IPS-18a (cell line): ENCODE results near the gene RBMXL3.
"Not testable (repeated sequence)": the region's sequence is repeated elsewhere in the genome, so short reads cannot be mapped to it uniquely, and the experiment has no call there.

Source experiments
- H3K27ac ChIP-seq: one replicate; pipeline ENCODE4 v1.5.1; 2013; ENCODE audit warnings: low read length
- H3K27me3 ChIP-seq: one replicate; pipeline ENCODE4 v1.6.1; 2013; ENCODE audit warnings: mild to moderate bottlenecking, low read length; ENCODE audit not compliant: control insufficient read depth, insufficient read depth
- H3K36me3 ChIP-seq: one replicate; pipeline ENCODE4 v1.6.1; 2013; ENCODE audit warnings: low read depth, low read length; ENCODE audit not compliant: control insufficient read depth
- H3K4me1 ChIP-seq: one replicate; pipeline ENCODE4 v1.6.1; 2013; ENCODE audit warnings: low read depth, low read length; ENCODE audit not compliant: control insufficient read depth
- H3K4me3 ChIP-seq: one replicate; pipeline ENCODE4 v1.5.1; 2013; ENCODE audit warnings: low read length
- H3K9ac ChIP-seq: one replicate; pipeline ENCODE4 v1.6.1; 2013; ENCODE audit warnings: mild to moderate bottlenecking, low read length, moderate library complexity
- H3K9me3 ChIP-seq: one replicate; pipeline ENCODE4 v1.6.1; 2013; ENCODE audit warnings: low read depth, low read length; ENCODE audit not compliant: control insufficient read depth

Gene RBMXL3

DNA sequence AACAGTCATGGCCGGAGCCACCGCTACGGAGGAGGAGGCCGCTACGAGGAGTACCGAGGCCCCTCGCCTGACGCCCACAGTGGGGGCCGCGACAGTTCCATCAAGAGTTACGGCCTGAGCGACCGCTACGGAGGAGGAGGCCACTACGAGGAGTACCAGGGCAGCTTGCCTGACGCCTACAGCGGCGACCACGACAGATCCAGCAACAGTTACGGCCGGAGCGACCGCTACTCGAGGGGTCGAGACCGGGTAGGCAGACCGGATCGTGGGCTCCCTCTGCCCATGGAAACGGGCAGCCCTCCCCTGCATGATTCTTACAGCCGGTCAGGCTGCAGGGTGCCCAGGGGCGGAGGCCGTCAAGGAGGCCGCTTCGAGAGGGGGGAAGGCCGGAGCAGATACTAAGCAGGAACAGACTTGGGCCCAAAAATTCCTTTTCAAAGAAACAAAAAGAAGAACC lies 3.1 kb downstream of the RBMXL3 start:
- H3K9me3 ChIP-seq, result no peaks in the 10 kb centered on the region
- no peaks in the 10 kb centered on the region for H3K4me1 ChIP-seq
- H3K27me3 ChIP-seq, result no peaks in the 10 kb centered on the region
- no peak overlapping the region for H3K27ac ChIP-seq
- no peaks in the 10 kb centered on the region for H3K36me3 ChIP-seq
- no peak overlapping the region for H3K4me3 ChIP-seq
- no peak overlapping the region for H3K9ac ChIP-seq

DNA sequence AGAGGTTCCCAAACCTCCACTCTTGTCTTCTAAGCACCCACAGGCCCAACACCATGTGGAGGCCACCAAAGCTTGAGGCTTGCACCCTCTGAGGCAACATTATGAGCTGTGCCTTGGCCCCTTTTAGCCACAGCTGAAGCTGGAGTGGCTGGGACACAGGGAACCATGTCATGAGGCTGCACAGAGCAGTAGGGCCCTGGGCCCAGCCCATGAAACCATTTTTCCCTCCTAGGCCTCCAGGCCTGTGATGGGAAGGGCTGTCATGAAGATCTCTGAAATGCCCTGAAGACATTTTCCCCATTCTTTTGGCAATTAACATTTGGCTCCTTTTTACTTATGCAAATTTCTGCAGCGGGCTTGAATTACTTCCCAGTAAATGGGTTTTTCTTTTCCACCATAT lies 14.8 kb downstream of the RBMXL3 start:
- Histone ChIP-seq H3K36me3 (no peaks in the 10 kb centered on the region), H3K27me3 (no peaks in the 10 kb centered on the region), H3K9ac (no peak overlapping the region), H3K4me1 (no peaks in the 10 kb centered on the region), H3K27ac (no peak overlapping the region), H3K4me3 (no peak overlapping the region), H3K9me3 (peaks cover 20% of the 10 kb centered on the region)

DNA sequence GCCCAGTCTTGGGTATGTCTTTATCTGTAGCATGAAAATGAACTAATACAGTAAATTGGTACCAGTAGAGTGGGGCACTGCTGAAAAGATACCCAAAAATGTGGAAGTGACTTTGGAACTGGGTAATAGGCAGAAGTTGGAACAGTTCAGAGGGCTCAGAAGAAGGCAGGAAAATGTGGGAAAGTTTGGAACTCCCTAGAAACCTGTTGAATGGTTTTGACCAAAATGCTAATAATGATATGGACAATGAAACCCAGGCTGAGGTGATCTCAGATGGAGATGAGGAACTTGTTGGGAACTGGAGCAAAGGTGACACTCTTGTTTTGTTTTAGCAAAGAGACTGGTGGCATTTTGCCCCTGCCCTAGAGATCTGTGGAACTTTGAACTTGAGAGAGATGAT lies 20.3 kb downstream of the RBMXL3 start:
- not testable (repeated sequence) for H3K27me3 ChIP-seq, H3K4me3 ChIP-seq, H3K9me3 ChIP-seq, H3K36me3 ChIP-seq, H3K4me1 ChIP-seq, H3K9ac ChIP-seq, H3K27ac ChIP-seq

DNA sequence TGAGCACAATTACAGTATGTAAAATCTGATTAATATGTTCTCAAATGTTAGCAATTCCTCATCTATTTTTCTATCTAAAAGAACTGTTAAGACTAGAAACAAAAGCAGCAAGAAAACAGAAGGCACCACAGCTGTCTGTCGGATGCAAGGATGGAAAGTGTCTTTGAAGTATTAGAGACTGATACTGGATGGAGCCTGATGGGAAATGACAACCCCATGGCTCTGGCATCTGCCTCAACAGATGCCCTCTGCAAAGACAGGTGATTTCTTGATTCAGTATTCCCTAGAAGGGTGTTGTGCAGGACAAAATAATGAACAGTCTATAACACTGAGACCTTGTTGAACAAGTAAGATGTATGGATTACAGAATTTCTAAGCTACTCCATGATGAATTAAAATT lies 24.9 kb downstream of the RBMXL3 start:
- Histone ChIP-seq H3K4me3 (no peak overlapping the region), H3K27ac (no peak overlapping the region)

DNA sequence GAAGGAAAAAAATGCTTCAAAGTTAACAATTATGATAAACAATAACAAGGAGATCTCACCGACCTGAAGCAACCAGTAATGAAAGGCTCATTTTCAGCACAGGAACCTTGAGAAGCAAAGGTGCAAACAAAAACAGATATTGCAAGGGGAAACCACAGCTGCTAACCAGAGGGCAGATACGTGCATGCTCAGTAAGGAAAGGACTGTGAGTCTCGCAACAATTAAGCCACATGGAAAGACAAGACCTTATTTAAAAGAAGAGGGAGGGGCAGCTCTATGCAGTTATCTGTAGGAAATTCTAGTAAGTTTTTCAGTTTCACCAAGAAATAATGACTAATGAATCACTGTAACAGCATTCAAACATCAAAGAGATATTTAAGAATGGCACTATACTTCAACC lies 25.4 kb downstream of the RBMXL3 start:
- Histone ChIP-seq H3K9me3 (no peaks in the 10 kb centered on the region), H3K27ac (no peak overlapping the region), H3K4me1 (no peaks in the 10 kb centered on the region), H3K27me3 (no peaks in the 10 kb centered on the region), H3K4me3 (no peak overlapping the region), H3K36me3 (no peaks in the 10 kb centered on the region), H3K9ac (no peak overlapping the region)

More for the DNA sequence above, 24.9 kb downstream of the RBMXL3 start:
- Histone ChIP-seq H3K9me3 (no peaks in the 10 kb centered on the region), H3K9ac (no peak overlapping the region), H3K4me1 (no peaks in the 10 kb centered on the region), H3K36me3 (no peaks in the 10 kb centered on the region), H3K27me3 (no peaks in the 10 kb centered on the region)

DNA sequence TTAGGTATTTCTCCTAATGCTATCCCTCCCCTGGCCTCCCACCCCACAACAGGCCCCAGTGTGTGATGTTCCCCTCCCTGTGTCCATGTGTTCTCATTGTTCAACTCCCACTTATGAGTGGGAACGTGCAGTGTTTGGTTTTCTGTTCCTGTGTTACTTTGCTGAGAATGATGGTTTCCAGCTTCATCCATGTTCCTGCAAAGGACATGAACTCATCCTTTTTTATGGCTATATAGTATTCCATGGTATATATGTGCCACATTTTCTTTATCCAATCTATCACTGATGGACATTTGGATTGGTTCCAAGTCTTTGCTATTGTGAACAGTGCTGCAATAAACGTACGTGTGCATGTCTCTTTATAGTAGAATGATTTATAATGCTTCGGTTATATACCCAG lies 28.1 kb downstream of the RBMXL3 start:
- H3K36me3 ChIP-seq, H3K4me1 ChIP-seq, H3K4me3 ChIP-seq, H3K9me3 ChIP-seq, H3K27ac ChIP-seq, H3K9ac ChIP-seq, H3K27me3 ChIP-seq: not testable (repeated sequence)

DNA sequence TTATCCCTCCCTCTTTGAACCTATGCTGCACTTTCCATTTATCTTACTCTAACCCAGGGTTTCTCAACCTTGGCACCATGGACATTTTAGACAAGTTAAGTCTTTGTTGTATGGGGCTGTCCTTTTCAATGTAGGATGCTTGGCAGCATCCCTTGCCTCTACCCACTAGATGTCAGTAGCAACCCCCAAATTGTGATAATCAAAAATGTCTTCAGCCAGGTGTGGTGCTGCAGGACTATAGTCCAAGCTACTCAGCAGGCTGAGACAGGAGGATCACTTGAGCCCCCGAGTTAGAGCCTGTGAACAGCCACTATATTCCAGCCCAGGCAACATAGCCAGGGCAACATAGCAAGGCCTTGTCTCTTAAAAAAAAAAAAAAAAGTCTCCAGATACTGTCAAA lies 37.7 kb downstream of the RBMXL3 start:
- no peaks in the 10 kb centered on the region for H3K27me3 ChIP-seq
- no peak overlapping the region for H3K9ac ChIP-seq
- no peak overlapping the region for H3K27ac ChIP-seq
- peaks cover 24% of the 10 kb centered on the region for H3K4me1 ChIP-seq
- no peaks in the 10 kb centered on the region for H3K36me3 ChIP-seq
- H3K4me3 ChIP-seq, result no peak overlapping the region
- H3K9me3 ChIP-seq, result no peaks in the 10 kb centered on the region

DNA sequence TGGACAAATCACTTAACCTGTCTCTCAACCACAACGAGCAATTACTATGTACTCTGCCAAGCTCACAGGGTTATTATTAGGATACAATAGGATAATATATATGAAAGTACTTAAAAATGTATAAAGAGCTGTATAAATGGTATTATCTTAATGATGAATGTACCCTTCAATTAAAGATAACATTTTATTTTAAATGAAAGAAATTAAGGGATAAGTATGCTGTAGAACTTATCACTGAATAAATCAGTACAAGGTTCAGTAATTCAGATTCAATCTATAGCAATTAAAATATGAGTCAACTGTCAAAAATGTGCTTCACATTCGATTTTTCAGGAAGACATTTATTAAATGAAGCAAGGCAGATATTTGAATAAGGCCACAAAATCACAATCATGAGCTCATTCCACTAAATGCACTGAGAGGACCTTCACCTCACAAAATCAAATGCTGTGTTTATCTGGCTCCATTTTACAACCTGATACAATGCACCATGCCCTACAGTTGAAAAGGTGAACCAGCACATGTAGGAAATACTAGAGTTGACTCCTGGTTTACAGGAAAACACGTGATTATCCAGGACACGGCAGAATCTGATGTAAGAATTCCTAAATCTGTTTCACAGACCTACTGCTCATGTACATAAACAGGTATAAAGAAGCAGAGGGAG lies 40.3 kb downstream of the RBMXL3 start:
- Histone ChIP-seq H3K27ac (no peak overlapping the region), H3K27me3 (no peaks in the 10 kb centered on the region), H3K4me3 (no peak overlapping the region), H3K4me1 (peaks cover 35% of the 10 kb centered on the region), H3K9me3 (no peaks in the 10 kb centered on the region), H3K36me3 (no peaks in the 10 kb centered on the region), H3K9ac (no peak overlapping the region)

DNA sequence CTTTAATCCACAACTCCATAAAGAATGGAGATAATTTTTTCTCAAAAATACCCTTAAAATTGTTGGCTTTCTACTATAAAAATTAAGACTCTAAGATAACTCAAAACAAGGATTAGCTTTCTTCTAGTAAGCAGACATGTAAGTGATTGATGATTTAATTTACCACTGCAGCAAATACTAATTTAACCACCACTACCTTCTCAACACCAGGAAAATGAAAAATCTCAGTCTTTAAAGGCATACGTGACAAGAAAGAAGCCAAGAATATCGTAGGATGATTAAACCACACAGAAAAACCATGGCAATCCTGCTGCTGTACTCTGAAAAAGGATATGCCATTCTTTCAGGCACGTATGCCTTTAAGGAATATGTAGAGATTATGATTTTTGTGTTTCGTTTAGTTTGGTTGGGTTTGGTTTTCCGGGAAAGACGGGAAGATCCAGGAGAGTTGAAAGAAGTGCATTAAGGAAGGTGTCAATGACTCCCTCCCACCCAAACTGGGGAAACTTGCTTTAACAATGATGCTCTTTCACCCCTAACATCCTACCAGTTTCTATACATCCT lies 43.8 kb downstream of the RBMXL3 start:
- H3K27me3 ChIP-seq, result peaks cover 7% of the 10 kb centered on the region
- peaks cover 36% of the 10 kb centered on the region for H3K4me1 ChIP-seq
- H3K36me3 ChIP-seq, result no peaks in the 10 kb centered on the region
- H3K27ac ChIP-seq, result no peak overlapping the region
- peak overlapping the region; percentile 88 for H3K4me3 ChIP-seq
- no peaks in the 10 kb centered on the region for H3K9me3 ChIP-seq
- peak overlapping the region; percentile 49 for H3K9ac ChIP-seq

DNA sequence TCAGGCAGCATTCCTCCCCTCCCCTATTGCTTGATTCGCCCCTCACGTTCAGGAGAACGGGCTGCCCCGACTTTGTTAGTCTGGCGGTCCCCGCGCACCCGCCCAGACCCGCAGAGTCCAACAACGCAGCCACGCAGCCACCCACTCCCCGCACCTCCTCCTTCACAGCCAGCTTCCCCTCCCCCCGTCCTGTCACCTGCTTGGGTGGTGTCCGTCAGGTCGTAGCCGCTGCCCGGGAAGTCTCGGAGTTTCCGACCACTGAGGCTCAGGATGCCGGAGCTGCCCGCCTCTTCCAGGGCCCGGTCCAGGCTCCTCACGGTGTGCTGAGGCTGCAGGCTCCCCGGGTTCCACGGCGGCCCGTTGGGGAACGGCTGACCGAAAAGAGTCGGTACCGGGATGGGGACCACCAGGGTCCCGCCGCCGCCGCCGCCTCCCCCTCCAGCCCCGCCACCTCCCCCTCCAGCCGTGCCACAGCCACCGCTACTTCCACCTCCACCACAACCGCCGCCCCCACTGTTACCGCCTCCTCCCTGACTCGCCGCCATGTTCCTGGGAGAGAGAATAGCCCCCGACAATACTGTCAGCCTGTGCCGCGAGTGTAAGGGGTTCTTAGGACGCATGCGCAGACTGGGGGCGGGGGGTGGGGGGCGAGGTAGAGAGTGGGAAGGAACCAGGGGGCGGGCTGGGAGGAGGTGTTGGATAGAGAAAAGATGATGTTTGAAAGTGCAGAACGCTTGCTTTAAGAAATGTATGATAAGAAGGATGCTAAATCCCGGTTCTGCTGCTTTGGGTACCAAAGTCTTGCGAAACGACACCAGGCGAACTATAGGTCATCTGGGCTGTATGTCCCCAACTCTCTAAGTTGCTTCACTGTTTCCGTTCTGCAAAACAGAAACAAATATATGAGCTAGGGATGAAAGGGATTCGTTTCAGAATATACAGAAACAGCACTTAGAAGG lies 44.6 kb downstream of the RBMXL3 start, which contains the start of gene LRCH2:
Gene LRCH2, minus strand, starts transcription at position 600 of the 959 bp plus-strand sequence. Its CDS starts 55 bp downstream, at position 545.
- Histone ChIP-seq H3K36me3 (no peaks in the 10 kb centered on the region), H3K4me3 (peak within 1 kb of the TSS; percentile 88), H3K4me1 (peaks cover 32% of the 10 kb centered on the region), H3K27me3 (peaks cover 7% of the 10 kb centered on the region), H3K9ac (peak within 1 kb of the TSS; percentile 49), H3K27ac (no peak within 1 kb of the TSS), H3K9me3 (no peaks in the 10 kb centered on the region)

DNA sequence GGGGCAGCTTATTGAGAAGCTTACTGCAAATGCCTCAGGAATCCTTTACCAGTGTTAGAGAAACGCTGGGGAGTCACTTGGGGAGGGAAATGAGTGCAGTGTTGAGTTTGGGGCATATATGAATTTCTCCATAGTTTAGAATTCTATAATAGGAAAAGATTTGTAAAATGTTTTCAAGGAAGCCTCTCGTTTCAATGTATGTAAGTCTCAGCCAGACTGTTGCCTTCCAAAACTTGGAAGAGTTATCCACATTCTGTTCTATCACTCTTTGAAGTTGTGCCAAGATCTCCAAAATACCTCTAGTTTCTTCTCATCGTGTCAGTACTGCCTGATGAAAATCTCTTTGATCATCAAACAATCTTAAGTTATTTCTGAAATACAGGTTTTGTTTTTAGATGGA lies 45.3 kb downstream of the RBMXL3 start:
- Histone ChIP-seq H3K27me3 (peaks cover 7% of the 10 kb centered on the region), H3K27ac (no peak overlapping the region), H3K9ac (peak overlapping the region; percentile 49), H3K9me3 (no peaks in the 10 kb centered on the region), H3K36me3 (no peaks in the 10 kb centered on the region), H3K4me3 (peak overlapping the region; percentile 88), H3K4me1 (peaks cover 31% of the 10 kb centered on the region)
